IPS-NIHi7 (cell line): ENCODE results near the gene AZIN2.
"Not testable (repeated sequence)": the region's sequence is repeated elsewhere in the genome, so short reads cannot be mapped to it uniquely, and the experiment has no call there.

ENCODE experiments used
- DNase-seq: peaks from one replicate; pipeline ENCODE4 v3.0.0; 2012; ENCODE audit warnings: mixed read lengths; ENCODE audit errors: extremely low spot score

Gene AZIN2

DNA sequence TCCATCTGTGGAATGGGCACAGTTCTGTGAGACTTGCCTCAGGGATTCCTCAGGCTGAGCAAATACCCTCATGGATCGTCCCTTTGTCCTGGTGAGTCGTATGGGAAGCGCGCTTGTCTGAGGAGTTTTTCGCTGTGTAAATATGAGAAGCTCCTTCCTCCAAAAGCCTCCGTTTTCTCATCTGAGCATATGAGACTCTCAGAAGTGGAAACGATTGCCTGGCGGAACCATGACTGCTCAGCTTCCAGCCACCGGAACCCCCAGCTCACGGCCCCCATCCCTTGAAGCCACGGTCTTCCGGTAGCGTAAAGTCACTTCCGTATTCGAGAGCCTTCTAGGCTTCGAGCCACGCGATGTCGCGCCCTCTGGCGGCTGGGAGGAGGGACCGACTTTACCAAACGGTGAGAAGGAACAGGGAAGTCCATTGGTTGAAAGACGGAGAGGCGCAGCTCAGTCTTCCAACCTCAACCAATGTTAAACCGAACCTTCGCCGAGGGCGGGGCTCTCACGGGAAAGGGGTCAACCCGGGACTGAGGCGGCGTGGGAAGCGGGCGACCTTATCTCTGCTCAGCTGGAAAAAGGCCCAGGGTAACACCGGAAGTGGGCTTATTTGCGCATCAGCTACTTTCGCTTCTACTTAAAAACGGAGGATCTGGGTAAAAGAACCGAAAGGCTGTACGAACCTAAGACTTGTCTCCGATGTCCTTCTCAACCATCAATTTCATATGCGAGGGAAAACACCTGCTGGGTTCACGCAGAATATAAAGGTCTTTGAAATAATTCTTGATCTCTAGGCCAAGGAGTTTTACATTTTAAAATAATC lies 46.3 kb downstream of the AZIN2 start:
- peak; percentile 81 for DNase-seq

- DNase-seq: no peak
These were observed 47.8 kb downstream of the AZIN2 start for GRCh38 chr1:33128781-33129180.

GRCh38 chr1:33130297-33130696 lies 49.3 kb downstream of the AZIN2 start:
- no peak for DNase-seq

- DNase-seq: no peak
These were observed 50.2 kb downstream of the AZIN2 start for GRCh38 chr1:33131191-33131590.

- no peak for DNase-seq
These were observed 51.6 kb downstream of the AZIN2 start for GRCh38 chr1:33132549-33132948.

- DNase-seq: no peak
These were observed 52.6 kb downstream of the AZIN2 start for GRCh38 chr1:33133478-33134105.

GRCh38 chr1:33136041-33136440 lies 55.1 kb downstream of the AZIN2 start:
- DNase-seq: not testable (repeated sequence)

GRCh38 chr1:33137800-33138199 lies 56.8 kb downstream of the AZIN2 start:
- DNase-seq: peak; percentile 79

DNA sequence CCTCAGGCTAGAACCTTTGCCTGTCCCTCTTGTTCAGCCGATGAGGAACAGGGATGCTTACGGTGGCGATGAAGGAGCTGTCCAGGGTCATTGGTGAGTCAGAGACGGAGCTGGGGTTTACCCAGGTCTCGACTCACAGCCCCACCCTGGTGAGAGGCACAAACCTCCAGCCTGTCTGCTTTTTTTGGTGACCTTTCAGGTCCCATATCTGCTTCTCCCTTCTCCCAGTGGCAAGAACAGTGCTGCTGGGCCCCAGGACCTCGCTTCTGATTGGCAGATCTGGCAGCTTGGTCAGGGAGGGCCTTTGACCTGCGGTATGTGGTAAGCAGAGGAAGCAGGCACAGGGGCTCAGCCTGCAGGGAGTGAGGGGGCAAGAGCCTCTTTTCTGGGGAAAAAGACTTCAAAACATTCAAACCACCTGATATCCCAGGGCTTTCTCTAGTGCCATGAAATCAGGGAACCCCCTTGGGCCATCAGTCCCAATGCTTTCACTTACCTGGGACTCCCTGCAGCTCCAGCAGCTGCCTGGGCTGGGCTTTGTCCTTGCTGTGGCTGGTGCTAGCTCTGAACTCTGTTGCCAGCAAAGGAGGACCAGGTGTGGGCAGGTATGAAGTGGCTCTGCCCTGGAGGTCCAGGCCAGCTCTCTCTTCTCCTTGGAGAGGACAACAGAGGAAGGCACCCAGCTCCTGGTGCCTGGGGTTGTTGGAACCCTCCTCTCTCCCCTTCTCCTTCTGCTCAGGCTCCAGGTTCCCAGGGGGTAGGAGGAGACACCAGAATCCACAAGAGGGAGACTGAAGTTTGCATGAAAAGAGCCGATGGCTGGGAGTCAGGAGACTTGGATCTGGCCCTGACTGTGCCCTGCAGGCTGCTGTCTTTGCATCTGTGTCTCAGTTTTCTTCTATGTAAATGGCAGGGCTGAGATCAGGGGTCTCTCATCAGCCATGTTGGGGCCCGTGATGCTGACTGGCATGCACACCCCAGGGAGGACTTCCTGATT lies 59.5 kb downstream of the AZIN2 start:
- peak; percentile 68 for DNase-seq

GRCh38 chr1:33141216-33141615 lies 60.3 kb downstream of the AZIN2 start:
- DNase-seq: no peak

- no peak for DNase-seq
These were observed 60.8 kb downstream of the AZIN2 start for GRCh38 chr1:33141781-33142180.

DNA sequence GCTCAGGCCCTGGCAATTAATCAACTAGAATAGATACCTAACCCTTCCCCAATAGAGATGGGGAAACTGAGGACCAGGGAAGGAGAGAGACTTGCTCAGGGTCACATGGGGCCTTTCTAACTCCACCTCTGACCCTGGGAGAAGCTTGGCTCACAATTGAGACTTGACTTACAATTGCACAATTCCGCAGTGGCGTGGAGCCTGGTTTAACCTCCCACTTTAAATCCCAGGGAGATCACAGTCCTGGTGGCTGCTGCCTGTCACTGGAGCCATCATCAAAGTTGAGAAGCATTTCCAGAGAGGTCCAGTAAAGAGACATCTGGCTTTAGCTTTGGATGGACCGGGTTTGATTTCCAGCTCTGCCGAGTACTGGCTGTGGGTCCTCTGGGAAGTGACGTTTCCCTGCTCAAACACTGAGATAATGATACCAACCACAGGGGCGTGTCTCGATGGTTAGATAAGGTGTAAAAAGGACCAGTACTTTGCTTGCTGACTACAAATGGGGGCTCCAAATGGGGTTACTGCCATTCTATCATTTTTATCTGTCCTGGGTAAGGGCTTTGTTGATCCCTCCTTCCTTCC lies 61.6 kb downstream of the AZIN2 start:
- DNase-seq: no peak

GRCh38 chr1:33143176-33143575 lies 62.2 kb downstream of the AZIN2 start:
- no peak for DNase-seq

- no peak for DNase-seq
These were observed 62.7 kb downstream of the AZIN2 start for GRCh38 chr1:33143698-33144097.

GRCh38 chr1:33146003-33146402 lies 65.0 kb downstream of the AZIN2 start:
- no peak for DNase-seq

DNA sequence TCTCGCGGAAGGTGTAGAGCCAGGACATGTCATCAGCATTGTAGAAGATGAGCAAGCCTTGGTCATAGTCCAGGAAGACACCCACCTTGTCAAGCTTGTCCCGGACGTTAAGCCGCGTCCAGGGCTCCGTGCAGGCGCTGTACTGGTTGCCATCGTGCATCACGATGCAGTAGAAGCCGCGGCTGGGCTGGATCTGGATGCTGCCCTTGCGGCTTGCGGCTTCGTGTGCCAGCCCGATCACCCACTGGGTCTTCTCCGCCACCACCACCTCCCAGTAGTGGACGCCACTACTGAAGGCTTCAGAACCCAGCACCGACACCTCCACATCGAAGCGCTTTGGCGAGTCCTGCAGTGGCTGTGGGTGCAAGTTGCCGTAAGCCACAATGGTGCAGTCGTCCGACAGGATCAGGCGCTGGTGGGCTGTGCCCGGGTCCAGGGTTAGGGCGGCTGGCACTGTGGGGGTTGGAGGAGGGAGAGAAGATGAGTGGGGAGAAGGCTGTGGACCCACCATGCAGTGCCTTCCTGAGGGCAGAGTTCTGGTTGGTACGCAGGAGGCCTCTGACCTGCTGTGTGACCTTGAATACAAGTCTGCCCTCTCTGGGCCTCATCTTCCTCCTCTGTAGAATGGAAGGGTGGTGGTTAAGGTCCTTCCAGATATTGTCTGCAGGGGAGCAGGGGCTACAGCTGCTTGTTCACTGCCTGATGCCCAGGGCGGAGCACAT lies 66.5 kb downstream of the AZIN2 start:
- DNase-seq: no peak

DNA sequence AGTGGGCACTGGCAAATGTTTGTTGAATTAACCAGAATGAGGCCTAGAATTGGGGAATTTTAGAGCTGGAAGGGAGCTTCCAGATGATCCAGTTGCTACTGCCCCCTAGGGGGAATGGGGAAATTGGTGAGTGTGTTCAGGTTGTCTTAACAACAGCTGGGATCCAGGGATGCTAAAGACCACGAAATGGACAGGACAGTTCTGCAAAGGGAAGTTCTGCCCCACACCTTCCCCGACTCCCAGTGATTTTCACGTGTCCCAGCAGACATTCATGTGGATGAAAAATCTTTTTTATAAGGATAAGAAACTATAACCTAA lies 67.0 kb downstream of the AZIN2 start:
- DNase-seq: peak; percentile 64

DNA sequence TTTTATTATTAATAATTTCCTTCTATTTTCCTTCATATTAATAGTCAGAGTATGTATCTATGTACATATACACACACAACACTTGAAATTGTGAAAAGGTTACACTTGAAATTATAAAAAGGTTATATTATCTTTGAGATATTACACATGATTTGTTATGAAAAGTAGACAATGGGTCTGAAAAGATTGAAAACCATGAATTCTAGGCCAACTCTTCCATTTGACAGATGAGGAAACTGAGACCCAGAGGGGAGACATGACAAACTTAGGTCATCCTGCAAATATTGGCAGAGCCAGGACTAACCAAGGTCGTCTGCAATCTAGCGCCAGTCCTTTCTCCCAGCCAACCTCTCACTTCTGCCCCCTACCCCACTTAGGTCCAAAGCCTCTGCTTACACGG lies 67.7 kb downstream of the AZIN2 start:
- no peak for DNase-seq

GRCh38 chr1:33149453-33150190 lies 68.7 kb downstream of the AZIN2 start:
- DNase-seq: no peak

DNA sequence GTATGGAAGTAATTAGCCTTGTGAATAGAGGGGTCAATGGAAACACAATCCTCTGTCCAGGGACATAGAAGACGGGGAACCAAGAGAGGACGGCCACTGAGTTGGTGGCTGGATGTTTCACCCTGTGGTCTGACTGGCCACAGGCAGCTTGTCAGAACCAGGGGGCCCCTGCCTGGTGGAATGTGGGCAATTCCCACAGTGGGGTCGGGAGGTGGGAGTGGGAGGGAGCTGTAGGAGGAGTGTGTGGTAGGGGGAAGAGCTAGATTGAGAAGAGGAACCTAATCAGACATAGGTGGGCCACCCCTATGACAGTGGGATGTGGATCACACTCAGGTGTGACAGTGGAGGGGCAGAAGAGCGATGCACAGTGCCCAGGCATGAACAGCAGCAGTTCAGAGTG lies 69.6 kb downstream of the AZIN2 start:
- no peak for DNase-seq

GRCh38 chr1:33151116-33151515 lies 70.2 kb downstream of the AZIN2 start:
- DNase-seq: no peak
